GM13977 (cell line): Measurements from ENCODE around the gene HEBP2.

ENCODE experiments used
- DNase-seq: peaks from one replicate; pipeline ENCODE4 v3.0.0; 2012; ENCODE audit warnings: low spot score
- CTCF ChIP-seq: IDR thresholded peaks from 2 replicates; pipeline ENCODE4 v1.5.1; 2012; ENCODE audit warnings: mild to moderate bottlenecking, control low read depth; ENCODE audit not compliant: insufficient read depth; ENCODE audit errors: extremely low read depth, missing control alignments
- in situ Hi-C: fragments of 300-500 bp; cut with MboI; formaldehyde crosslinking; loops from one replicate; pipeline ENCODE4 v1.12.0; 2022; ENCODE audit warnings: low sequenced_read_pairs, low pct_unique_long_range_greater_than_20kb, mixed read lengths, inconsistent platforms; ENCODE audit not compliant: unreplicated experiment

The HEBP2 gene

GRCh38 chr6:138415125-138415524, 11.1 kb downstream of the HEBP2 start:
- in situ Hi-C loops: loop anchor here (25.0 kb wide), 1 partner anchor 347 kb away; the partner anchor contains the start of gene CCDC28A
- TF ChIP-seq CTCF: no peak
- DNase-seq: no peak

- in situ Hi-C loops: loop anchor here (25.0 kb wide), 1 partner anchor 346 kb away; the partner anchor contains the start of gene CCDC28A
- DNase-seq: no peak
- no peak for TF ChIP-seq CTCF
Measured at GRCh38 chr6:138416206-138416605, 12.2 kb downstream of the HEBP2 start.

GRCh38 chr6:138417493-138418117, 13.6 kb downstream of the HEBP2 start:
- DNase-seq: no peak
- TF ChIP-seq CTCF: no peak
- in situ Hi-C loops: loop anchor here (25.0 kb wide), 1 partner anchor 345 kb away; the partner anchor contains the start of gene CCDC28A

GRCh38 chr6:138418118-138418742, 14.2 kb downstream of the HEBP2 start:
- in situ Hi-C loops: loop anchor here (25.0 kb wide), 1 partner anchor 344 kb away; the partner anchor contains the start of gene CCDC28A
- DNase-seq: no peak
- TF ChIP-seq CTCF: no peak

GRCh38 chr6:138419766-138420165, 15.7 kb downstream of the HEBP2 start:
- no peak for DNase-seq
- no peak for TF ChIP-seq CTCF
- in situ Hi-C loops: loop anchor here (25.0 kb wide), 1 partner anchor 343 kb away; the partner anchor contains the start of gene CCDC28A

- DNase-seq: no peak
- in situ Hi-C loops: loop anchor here (25.0 kb wide), 1 partner anchor 342 kb away; the partner anchor contains the start of gene CCDC28A
- TF ChIP-seq CTCF: no peak
Measured at GRCh38 chr6:138420356-138420755, 16.3 kb downstream of the HEBP2 start.
